ENCODE data around the gene CDV3.

CDV3 gene

DNA sequence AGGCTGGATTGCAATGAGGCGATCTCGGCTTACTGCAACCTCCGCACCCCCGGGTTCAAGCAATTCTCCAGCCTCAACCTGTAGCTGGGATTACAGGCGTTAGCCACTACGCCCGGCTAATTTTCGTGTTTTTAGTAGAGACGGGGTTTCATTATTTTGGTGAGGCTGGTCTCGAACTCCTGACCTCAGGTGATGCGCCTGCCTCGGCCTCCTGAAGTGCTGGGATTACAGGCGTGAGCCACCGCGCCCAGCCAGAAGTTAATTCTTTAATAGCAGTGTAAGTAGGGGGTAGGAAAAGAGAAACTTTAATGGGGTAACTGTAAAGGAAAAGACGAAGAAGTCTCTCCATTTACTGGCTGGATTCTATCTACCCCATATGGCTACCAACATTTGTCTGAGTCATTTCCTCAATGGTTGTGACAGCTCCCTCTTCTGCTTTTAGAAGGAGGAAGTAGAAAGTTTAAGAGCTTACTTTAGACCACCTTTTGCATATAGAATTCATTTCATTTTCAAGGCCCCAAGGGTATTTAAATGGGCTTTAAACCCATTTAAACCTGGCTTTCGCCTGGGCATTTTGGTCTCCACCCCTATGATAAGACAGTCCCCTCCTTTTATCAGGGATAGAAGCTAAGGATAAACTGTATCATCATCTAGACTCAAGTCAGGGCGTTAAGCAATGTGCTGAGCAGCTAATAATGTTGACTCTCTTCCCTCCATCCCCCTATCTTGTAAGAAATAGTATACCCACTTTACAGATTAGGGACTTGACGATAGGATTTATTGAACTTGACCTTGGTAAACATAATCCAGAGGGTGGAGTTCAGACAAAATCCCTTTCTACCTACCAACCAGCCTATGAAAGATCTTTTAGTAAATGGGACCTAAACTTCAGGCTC, 1.1 kb upstream of the CDV3 start:
- Mint-ChIP-seq H3K36me3 (ENCODE audit: low read depth) (peaks cover 14% of the 10 kb centered on the region), H3K4me1 (peaks cover 33% of the 10 kb centered on the region), H3K27ac (peak overlapping the region; percentile 94), H3K4me3 (peak overlapping the region; percentile 76), H3K9me3 (no peaks in the 10 kb centered on the region), H3K27me3 (ENCODE audit: low read depth, poor library complexity) (no peaks in the 10 kb centered on the region)
- TF ChIP-seq, protein P1, sequence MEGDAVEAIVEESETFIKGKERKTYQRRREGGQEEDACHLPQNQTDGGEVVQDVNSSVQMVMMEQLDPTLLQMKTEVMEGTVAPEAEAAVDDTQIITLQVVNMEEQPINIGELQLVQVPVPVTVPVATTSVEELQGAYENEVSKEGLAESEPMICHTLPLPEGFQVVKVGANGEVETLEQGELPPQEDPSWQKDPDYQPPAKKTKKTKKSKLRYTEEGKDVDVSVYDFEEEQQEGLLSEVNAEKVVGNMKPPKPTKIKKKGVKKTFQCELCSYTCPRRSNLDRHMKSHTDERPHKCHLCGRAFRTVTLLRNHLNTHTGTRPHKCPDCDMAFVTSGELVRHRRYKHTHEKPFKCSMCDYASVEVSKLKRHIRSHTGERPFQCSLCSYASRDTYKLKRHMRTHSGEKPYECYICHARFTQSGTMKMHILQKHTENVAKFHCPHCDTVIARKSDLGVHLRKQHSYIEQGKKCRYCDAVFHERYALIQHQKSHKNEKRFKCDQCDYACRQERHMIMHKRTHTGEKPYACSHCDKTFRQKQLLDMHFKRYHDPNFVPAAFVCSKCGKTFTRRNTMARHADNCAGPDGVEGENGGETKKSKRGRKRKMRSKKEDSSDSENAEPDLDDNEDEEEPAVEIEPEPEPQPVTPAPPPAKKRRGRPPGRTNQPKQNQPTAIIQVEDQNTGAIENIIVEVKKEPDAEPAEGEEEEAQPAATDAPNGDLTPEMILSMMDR (IDR thresholded peaks at IDR 0.05) = no peak
- no peak for DNase-seq

- peaks cover 40% of the 10 kb centered on the region for H3K4me1 Mint-ChIP-seq
- TF ChIP-seq, protein P1 (IDR thresholded peaks at IDR 0.05) = no peak
- peak; percentile 100 for DNase-seq
- no peaks in the 10 kb centered on the region for H3K9me3 Mint-ChIP-seq
- no peaks in the 10 kb centered on the region for H3K27me3 Mint-ChIP-seq (ENCODE audit: low read depth, poor library complexity)
- H3K36me3 Mint-ChIP-seq (ENCODE audit: low read depth) = peaks cover 22% of the 10 kb centered on the region
- H3K27ac Mint-ChIP-seq = peak overlapping the region; percentile 94
- H3K4me3 Mint-ChIP-seq = peak overlapping the region; percentile 76
These were observed 345 bp upstream of the CDV3 start for GRCh38 chr3:133573054-133573628.

- Mint-ChIP-seq H3K9me3 (no peaks in the 10 kb centered on the region), H3K27me3 (ENCODE audit: low read depth, poor library complexity) (no peaks in the 10 kb centered on the region), H3K27ac (peak overlapping the region; percentile 97), H3K4me1 (peaks cover 49% of the 10 kb centered on the region), H3K4me3 (peak overlapping the region; percentile 95), H3K36me3 (ENCODE audit: low read depth) (peaks cover 34% of the 10 kb centered on the region)
- DNase-seq = peak; percentile 78
- TF ChIP-seq, protein P1 (IDR thresholded peaks at IDR 0.05) = no peak
These were observed 885 bp downstream of the CDV3 start for GRCh38 chr3:133574260-133574881.

DNA sequence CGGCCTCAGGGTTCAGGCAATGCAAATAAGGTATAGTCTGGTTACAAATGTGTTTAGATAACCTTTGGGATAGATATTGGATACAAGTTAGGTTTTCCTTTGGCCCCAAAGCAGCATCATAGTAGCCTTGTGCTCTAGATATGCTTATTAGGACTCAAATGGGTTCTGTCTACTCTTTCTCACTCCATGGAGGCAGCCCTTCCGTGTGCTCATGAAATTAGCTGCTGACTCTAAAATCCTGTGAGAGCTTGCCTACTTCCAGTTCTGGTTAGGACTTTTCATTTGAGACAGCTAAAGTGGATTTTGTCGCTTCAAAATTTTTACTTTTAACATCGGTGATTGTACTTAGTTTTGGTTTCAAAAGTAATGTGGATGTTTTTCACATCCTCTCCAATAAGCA, 1.6 kb downstream of the CDV3 start:
- H3K36me3 Mint-ChIP-seq (ENCODE audit: low read depth) = peaks cover 40% of the 10 kb centered on the region
- no peak for DNase-seq
- no peaks in the 10 kb centered on the region for H3K9me3 Mint-ChIP-seq

GRCh38 chr3:133576169-133576568, 2.7 kb downstream of the CDV3 start:
- peak overlapping the region; percentile 92 for H3K27ac Mint-ChIP-seq
- no peak for DNase-seq
- peak overlapping the region; percentile 95 for H3K4me3 Mint-ChIP-seq
- H3K9me3 Mint-ChIP-seq = no peaks in the 10 kb centered on the region
- peaks cover 49% of the 10 kb centered on the region for H3K4me1 Mint-ChIP-seq
- TF ChIP-seq, protein P1 (IDR thresholded peaks at IDR 0.05) = no peak
- H3K27me3 Mint-ChIP-seq (ENCODE audit: low read depth, poor library complexity) = no peaks in the 10 kb centered on the region
- peaks cover 45% of the 10 kb centered on the region for H3K36me3 Mint-ChIP-seq (ENCODE audit: low read depth)

More for the DNA sequence above, 1.6 kb downstream of the CDV3 start:
- Mint-ChIP-seq H3K4me3 (peak overlapping the region; percentile 95), H3K27me3 (ENCODE audit: low read depth, poor library complexity) (no peaks in the 10 kb centered on the region), H3K27ac (peak overlapping the region; percentile 97), H3K4me1 (peaks cover 49% of the 10 kb centered on the region)
- TF ChIP-seq, protein P1 (IDR thresholded peaks at IDR 0.05) = no peak

Measured in nephron progenitor cell (in vitro differentiated cells).